HepG2 (cell line): Measurements from ENCODE around the gene INPP4B. TPM values are rescaled to one million over a fixed set of nuclear protein-coding genes. Genes with fewer than 3 reads are reported as not detected.

Experiments
- ATAC-seq: fragments of 200-7000 bp; cut with Tn5 transposase; 3 replicates; pipeline ENCODE4 v1.9.1; 2020; ENCODE audit warnings: mild to moderate bottlenecking, moderate library complexity
- BruUV-seq: library from RNA; stranded (reverse); fragments of 400-500 nt; replicated peaks from 2 replicates; lab custom pipeline; 2021; lab: Mats Ljungman, UMichigan
- CTCF ChIA-PET: fragments of 300-600 bp; formaldehyde crosslinking; extraction: SDS; loops from one replicate; lab custom pipeline; 2021; ENCODE audit warnings: low total read pairs, inconsistent platforms, low intra/inter-chr PET ratio; lab: Yijun Ruan, JAX
- POLR2A ChIA-PET: fragments of 350-600 bp; sonication (Branson Sonifier 250); formaldehyde crosslinking; loops from one replicate; lab custom pipeline; 2020; ENCODE audit warnings: antibody characterized with exemption, inconsistent platforms; lab: Yijun Ruan, JAX
- DNase-seq: peaks from one replicate; pipeline ENCODE4 v3.0.0-alpha.2; 2015; ENCODE audit warnings: low spot score
- FAIRE-seq: peaks from 3 replicates; lab custom pipeline; 2011; peaks lifted over from hg19 to GRCh38; lab: Jason Lieb, UNC
- H2AFZ ChIP-seq: one replicate; pipeline ENCODE4 v1.6.1; 2011; ENCODE audit warnings: low read length, inconsistent platforms
- H3K27ac ChIP-seq: fragments of 300-600 bp; 3 replicates; pipeline ENCODE4 v1.8.0; 2011; ENCODE audit warnings: mixed run types, mild to moderate bottlenecking, mixed read lengths, low read length, inconsistent platforms; ENCODE audit not compliant: insufficient read depth; ENCODE audit errors: extremely low read length
- H3K27me3 ChIP-seq, 2 experiments: fragments of 200-600 bp in 1 of 2; 2 replicates in 1 of 2; 3 replicates in 1 of 2; pipeline versions ENCODE4 v1.6.0 to v1.8.0; 2011; ENCODE audit warnings: low read length in 2 of 2, mild to moderate bottlenecking in 2 of 2, moderate library complexity in 2 of 2, inconsistent platforms in 1 of 2; ENCODE audit not compliant: insufficient read depth in 2 of 2, control insufficient read depth in 1 of 2
- H3K36me3 ChIP-seq, 2 experiments: fragments of 200-600 bp in 1 of 2; replicated peaks in 1 of 2; 2 replicates in 1 of 2; 3 replicates in 1 of 2; pipeline versions ENCODE4 v1.5.1 to v1.8.0; 2011; ENCODE audit warnings: low read length in 2 of 2, inconsistent platforms in 1 of 2; ENCODE audit not compliant: insufficient read depth in 2 of 2, control insufficient read depth in 1 of 2
- H3K4me1 ChIP-seq: 2 replicates; pipeline ENCODE4 v1.5.1; 2012; ENCODE audit warnings: low read length, inconsistent platforms; ENCODE audit not compliant: insufficient read depth
- H3K4me2 ChIP-seq: 2 replicates; pipeline ENCODE4 v1.6.0; 2011; ENCODE audit warnings: low read depth, low read length, inconsistent platforms
- H3K4me3 ChIP-seq, 3 experiments: fragments of 200-600 bp in 1 of 3; sonication (generic), shearing (Covaris generic) in 1 of 3; replicated peaks in 1 of 3; 2 replicates each; pipeline ENCODE4 v1.5.1; 2011 to 2016; ENCODE audit warnings: low read length in 3 of 3, inconsistent platforms in 2 of 3, low read depth in 2 of 3, mild to moderate bottlenecking in 2 of 3, control low read depth in 1 of 3, mixed read lengths in 1 of 3; ENCODE audit not compliant: insufficient read depth in 1 of 3
- H3K79me2 ChIP-seq: one replicate; pipeline ENCODE4 v1.6.1; 2011; ENCODE audit warnings: low read length, inconsistent platforms; ENCODE audit not compliant: insufficient read depth
- H3K9ac ChIP-seq: 2 replicates; pipeline ENCODE4 v1.6.0; 2011; ENCODE audit warnings: mild to moderate bottlenecking, low read depth, low read length, inconsistent platforms; ENCODE audit not compliant: insufficient read depth
- H3K9me3 ChIP-seq: 2 replicates; pipeline ENCODE4 v1.5.1; 2012; ENCODE audit warnings: mild to moderate bottlenecking, low read length
- H4K20me1 ChIP-seq: 2 replicates; pipeline ENCODE4 v1.6.0; 2011; ENCODE audit warnings: inconsistent platforms, mild to moderate bottlenecking, low read length, moderate library complexity; ENCODE audit not compliant: insufficient read depth
- ETV6 ChIP-seq: sonication (generic); formaldehyde crosslinking; conservative IDR thresholded peaks from 2 replicates; pipeline ENCODE4 v1.4.0; 2020; ENCODE audit warnings: missing genetic modification reagents
- ZBTB34 ChIP-seq: sonication (generic); formaldehyde crosslinking; IDR thresholded peaks from 2 replicates; pipeline ENCODE4 v1.8.0; 2022; ENCODE audit warnings: mild to moderate bottlenecking, missing genetic modification reagents
- ZNF101 ChIP-seq: sonication (generic); formaldehyde crosslinking; IDR thresholded peaks from 2 replicates; pipeline ENCODE4 v1.4.0; 2020; ENCODE audit warnings: mild to moderate bottlenecking, low read depth, missing genetic modification reagents, borderline replicate concordance
- ZNF546 ChIP-seq: sonication (generic); formaldehyde crosslinking; conservative IDR thresholded peaks from 2 replicates; pipeline ENCODE4 v1.8.1; 2023; ENCODE audit warnings: mild to moderate bottlenecking, missing genetic modification reagents
- WGBS: methylation state at CpG from one replicate; pipeline ENCODE4 v1.1.6; 2017; ENCODE audit warnings: low lambda C conversion rate; 5-methylcytosine and 5-hydroxymethylcytosine counted together
- in situ Hi-C: cut with HindIII; loops from 2 replicates; pipeline ENCODE4 v1.10.0; 2017; ENCODE audit warnings: low pct_unique_long_range_greater_than_20kb; ENCODE audit not compliant: extremely low pct_ligation_motif_present
- intact Hi-C: fragments of 100-400 bp; cut with micrococcal nuclease; formaldehyde crosslinking; loops from one replicate; pipeline ENCODE4 v1.10.0; 2022; ENCODE audit not compliant: unreplicated experiment
- polyA plus RNA-seq, 8 experiments: library from polyadenylated mRNA; depleted of rRNA in 3 of 8; stranded (reverse) in 7 of 8; unstranded in 1 of 8; fragments of >200 nt; fragmentation: Illumina TruSeq in 4 of 8; extraction: Trizol in 4 of 8; gene quantifications; 2 replicates each; pipeline versions ENCODE4 v1.2.1 to v1.2.3, GENCODE V29; 2011 to 2016; ENCODE audit warnings: low read depth in 4 of 8, missing spikeins in 1 of 8, mixed read lengths in 1 of 8; ENCODE audit not compliant: insufficient read depth in 1 of 8
- total RNA-seq, 5 experiments: library from RNA; depleted of rRNA; stranded (reverse); fragments of >200 nt; fragmentation: Illumina TruSeq; extraction: Trizol; gene quantifications; 2 replicates each; pipeline ENCODE4 v1.2.3, GENCODE V29; 2016; ENCODE audit warnings: low read depth in 1 of 5
- TF ChIP-seq, protein P1 (sequence below): sonication (generic); formaldehyde crosslinking; IDR thresholded peaks from 2 replicates; pipeline ENCODE4 v1.5.0; 2020; ENCODE audit warnings: missing genetic modification reagents, mild to moderate bottlenecking, borderline replicate concordance
- TF ChIP-seq, protein P2 (sequence below), 2 experiments: fragments of 450-650 bp in 1 of 2; sonication (generic) in 1 of 2; formaldehyde crosslinking in 1 of 2; IDR thresholded peaks; 2 replicates each; pipeline versions ENCODE4 v1.6.1 to v1.8.0; 2016 to 2022; ENCODE audit warnings: antibody characterized with exemption in 1 of 2, mild to moderate bottlenecking in 1 of 2, missing genetic modification reagents in 1 of 2
- TF ChIP-seq, protein P3 (sequence below): sonication (generic); formaldehyde crosslinking; IDR thresholded peaks from 2 replicates; pipeline ENCODE4 v1.4.0; 2020; ENCODE audit warnings: mild to moderate bottlenecking, missing genetic modification reagents

The INPP4B gene
- total and polyA plus RNA-seq, 2 of the 13 experiments (the other 11 are each of a cell fraction or from before 2014, with no cell fraction given), result not detected

DNA sequence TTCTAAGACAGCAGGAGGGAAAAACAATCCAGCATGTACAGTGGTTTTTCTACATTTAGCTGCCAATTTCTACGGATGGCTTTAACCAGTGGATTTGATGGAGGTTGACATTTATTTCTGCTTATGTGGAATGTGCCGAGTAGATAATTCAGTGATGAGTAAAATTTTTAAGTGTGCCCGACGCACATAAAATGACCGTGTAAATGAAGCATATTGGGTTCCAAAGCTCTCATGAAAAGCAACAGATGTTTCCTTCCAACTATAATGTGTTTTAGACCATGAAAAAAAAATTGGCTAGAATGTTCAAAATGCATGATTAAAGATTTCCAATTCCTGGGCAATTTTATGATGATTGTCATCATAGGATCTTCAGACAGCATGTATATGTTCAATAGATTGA is 14.1 kb downstream of the INPP4B start (continued):
- TF ChIP-seq ZBTB34 (CRISPR knock-in tag) (no peak), ETV6 (no peak), ZNF546 (CRISPR knock-in tag) (no peak)

- Histone ChIP-seq H3K79me2 (no peaks in the 10 kb centered on the region), H2AFZ (no peak overlapping the region), H3K9ac (no peak overlapping the region), H3K27ac (no peak overlapping the region), H4K20me1 (no peaks in the 10 kb centered on the region), H3K4me2 (no peak overlapping the region), H3K9me3 (no peaks in the 10 kb centered on the region), H3K4me3 (no peak overlapping the region), H3K4me1 (no peaks in the 10 kb centered on the region), H3K27me3 (no peaks in the 10 kb centered on the region), H3K36me3 (no peaks in the 10 kb centered on the region)
- POLR2A ChIA-PET, result no interaction called here
- intact Hi-C loops, result no loop called here
- BruUV-seq, result no TSS peak
- FAIRE-seq, result no peak
- no peak for DNase-seq
- ATAC-seq, result no peak
- 35% methylated on average over 4 of the region's 4 CpGs for WGBS
- CTCF ChIA-PET, result no interaction called here
- in situ Hi-C loops, result loop anchor here (25.0 kb wide), 1 partner anchor 1664 kb away; no protein-coding TSS in a partner anchor
- TF ChIP-seq, protein P1, sequence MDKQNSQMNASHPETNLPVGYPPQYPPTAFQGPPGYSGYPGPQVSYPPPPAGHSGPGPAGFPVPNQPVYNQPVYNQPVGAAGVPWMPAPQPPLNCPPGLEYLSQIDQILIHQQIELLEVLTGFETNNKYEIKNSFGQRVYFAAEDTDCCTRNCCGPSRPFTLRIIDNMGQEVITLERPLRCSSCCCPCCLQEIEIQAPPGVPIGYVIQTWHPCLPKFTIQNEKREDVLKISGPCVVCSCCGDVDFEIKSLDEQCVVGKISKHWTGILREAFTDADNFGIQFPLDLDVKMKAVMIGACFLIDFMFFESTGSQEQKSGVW, result no peak
- TF ChIP-seq, protein P2, sequence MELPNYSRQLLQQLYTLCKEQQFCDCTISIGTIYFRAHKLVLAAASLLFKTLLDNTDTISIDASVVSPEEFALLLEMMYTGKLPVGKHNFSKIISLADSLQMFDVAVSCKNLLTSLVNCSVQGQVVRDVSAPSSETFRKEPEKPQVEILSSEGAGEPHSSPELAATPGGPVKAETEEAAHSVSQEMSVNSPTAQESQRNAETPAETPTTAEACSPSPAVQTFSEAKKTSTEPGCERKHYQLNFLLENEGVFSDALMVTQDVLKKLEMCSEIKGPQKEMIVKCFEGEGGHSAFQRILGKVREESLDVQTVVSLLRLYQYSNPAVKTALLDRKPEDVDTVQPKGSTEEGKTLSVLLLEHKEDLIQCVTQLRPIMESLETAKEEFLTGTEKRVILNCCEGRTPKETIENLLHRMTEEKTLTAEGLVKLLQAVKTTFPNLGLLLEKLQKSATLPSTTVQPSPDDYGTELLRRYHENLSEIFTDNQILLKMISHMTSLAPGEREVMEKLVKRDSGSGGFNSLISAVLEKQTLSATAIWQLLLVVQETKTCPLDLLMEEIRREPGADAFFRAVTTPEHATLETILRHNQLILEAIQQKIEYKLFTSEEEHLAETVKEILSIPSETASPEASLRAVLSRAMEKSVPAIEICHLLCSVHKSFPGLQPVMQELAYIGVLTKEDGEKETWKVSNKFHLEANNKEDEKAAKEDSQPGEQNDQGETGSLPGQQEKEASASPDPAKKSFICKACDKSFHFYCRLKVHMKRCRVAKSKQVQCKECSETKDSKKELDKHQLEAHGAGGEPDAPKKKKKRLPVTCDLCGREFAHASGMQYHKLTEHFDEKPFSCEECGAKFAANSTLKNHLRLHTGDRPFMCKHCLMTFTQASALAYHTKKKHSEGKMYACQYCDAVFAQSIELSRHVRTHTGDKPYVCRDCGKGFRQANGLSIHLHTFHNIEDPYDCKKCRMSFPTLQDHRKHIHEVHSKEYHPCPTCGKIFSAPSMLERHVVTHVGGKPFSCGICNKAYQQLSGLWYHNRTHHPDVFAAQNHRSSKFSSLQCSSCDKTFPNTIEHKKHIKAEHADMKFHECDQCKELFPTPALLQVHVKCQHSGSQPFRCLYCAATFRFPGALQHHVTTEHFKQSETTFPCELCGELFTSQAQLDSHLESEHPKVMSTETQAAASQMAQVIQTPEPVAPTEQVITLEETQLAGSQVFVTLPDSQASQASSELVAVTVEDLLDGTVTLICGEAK (IDR thresholded peaks at IDR 0.05), result no peak
- TF ChIP-seq, protein P2 (CRISPR knock-in tag; IDR thresholded peaks at IDR 0.05), result no peak
- TF ChIP-seq, protein P3, sequence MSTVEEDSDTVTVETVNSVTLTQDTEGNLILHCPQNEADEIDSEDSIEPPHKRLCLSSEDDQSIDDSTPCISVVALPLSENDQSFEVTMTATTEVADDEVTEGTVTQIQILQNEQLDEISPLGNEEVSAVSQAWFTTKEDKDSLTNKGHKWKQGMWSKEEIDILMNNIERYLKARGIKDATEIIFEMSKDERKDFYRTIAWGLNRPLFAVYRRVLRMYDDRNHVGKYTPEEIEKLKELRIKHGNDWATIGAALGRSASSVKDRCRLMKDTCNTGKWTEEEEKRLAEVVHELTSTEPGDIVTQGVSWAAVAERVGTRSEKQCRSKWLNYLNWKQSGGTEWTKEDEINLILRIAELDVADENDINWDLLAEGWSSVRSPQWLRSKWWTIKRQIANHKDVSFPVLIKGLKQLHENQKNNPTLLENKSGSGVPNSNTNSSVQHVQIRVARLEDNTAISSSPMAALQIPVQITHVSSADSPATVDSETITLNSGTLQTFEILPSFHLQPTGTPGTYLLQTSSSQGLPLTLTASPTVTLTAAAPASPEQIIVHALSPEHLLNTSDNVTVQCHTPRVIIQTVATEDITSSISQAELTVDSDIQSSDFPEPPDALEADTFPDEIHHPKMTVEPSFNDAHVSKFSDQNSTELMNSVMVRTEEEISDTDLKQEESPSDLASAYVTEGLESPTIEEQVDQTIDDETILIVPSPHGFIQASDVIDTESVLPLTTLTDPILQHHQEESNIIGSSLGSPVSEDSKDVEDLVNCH (CRISPR knock-in tag), result no peak
- TF ChIP-seq ZNF101, result no peak
Measured at GRCh38 chr4:142826503-142827241, 19.4 kb downstream of the INPP4B start.
